NOMO-1 treated with DMSO at 0.1 percent for 48 hours (cell line): ENCODE results near the gene CFAP97.

Experiments used
- DNase-seq: peaks from one replicate; lab custom pipeline; 2025; ENCODE audit not compliant: unreplicated experiment; lab: John Stamatoyannopoulos, UW

The CFAP97 gene

GRCh38 chr4:185110375-185110823 lies 93.4 kb downstream of the CFAP97 start:
- DNase-seq: no peak

- no peak for DNase-seq
Measured at GRCh38 chr4:185109736-185110135, 94.1 kb downstream of the CFAP97 start.
